Measurements from ENCODE around the gene BUB1. TPM values are rescaled to one million over a fixed set of nuclear protein-coding genes. Genes with fewer than 3 reads are reported as not detected.
"Not testable (repeated sequence)": the region's sequence is repeated elsewhere in the genome, so short reads cannot be mapped to it uniquely, and the experiment has no call there.

BUB1 gene
- total RNA-seq (2014; rRNA removed; shearing (Covaris generic)): 161 and 174 TPM in 2 replicates

- peak; percentile 96 for DNase-seq (ENCODE audit: low read depth)
Observed at GRCh38 chr2:110677530-110678456, at the start of gene BUB1. Gene BUB1, minus strand, starts transcription at chr2:110678063. Its CDS starts 68 bp downstream, at chr2:110677995.

GRCh38 chr2:110726285-110726684 is 48.4 kb upstream of the BUB1 start:
- DNase-seq (ENCODE audit: low read depth): no peak

GRCh38 chr2:110725859-110726258 is 48.0 kb upstream of the BUB1 start:
- DNase-seq (ENCODE audit: low read depth): no peak

GRCh38 chr2:110725370-110725769 is 47.5 kb upstream of the BUB1 start:
- DNase-seq (ENCODE audit: low read depth): no peak

GRCh38 chr2:110724820-110725219 is 47.0 kb upstream of the BUB1 start:
- no peak for DNase-seq (ENCODE audit: low read depth)

- DNase-seq (ENCODE audit: low read depth): no peak
Observed at GRCh38 chr2:110720547-110720946, 42.7 kb upstream of the BUB1 start.

- DNase-seq (ENCODE audit: low read depth): no peak
Observed at GRCh38 chr2:110718990-110719389, 41.1 kb upstream of the BUB1 start.

GRCh38 chr2:110718382-110718781 is 40.5 kb upstream of the BUB1 start:
- no peak for DNase-seq (ENCODE audit: low read depth)

- DNase-seq (ENCODE audit: low read depth): no peak
Observed at GRCh38 chr2:110717734-110718133, 39.9 kb upstream of the BUB1 start.

GRCh38 chr2:110716959-110717645 is 39.2 kb upstream of the BUB1 start:
- DNase-seq (ENCODE audit: low read depth): peak; percentile 20

- no peak for DNase-seq (ENCODE audit: low read depth)
Observed at GRCh38 chr2:110714452-110715224, 36.8 kb upstream of the BUB1 start.

- no peak for DNase-seq (ENCODE audit: low read depth)
Observed at GRCh38 chr2:110713513-110714362, 35.9 kb upstream of the BUB1 start.

- no peak for DNase-seq (ENCODE audit: low read depth)
Observed at GRCh38 chr2:110712737-110713136, 34.9 kb upstream of the BUB1 start.

- no peak for DNase-seq (ENCODE audit: low read depth)
Observed at GRCh38 chr2:110708455-110708854, 30.6 kb upstream of the BUB1 start.

GRCh38 chr2:110707386-110707965 is 29.6 kb upstream of the BUB1 start:
- no peak for DNase-seq (ENCODE audit: low read depth)

GRCh38 chr2:110702514-110703380 is 24.9 kb upstream of the BUB1 start:
- no peak for DNase-seq (ENCODE audit: low read depth)

- DNase-seq (ENCODE audit: low read depth): not testable (repeated sequence)
Observed at GRCh38 chr2:110698253-110698652, 20.4 kb upstream of the BUB1 start.

- not testable (repeated sequence) for DNase-seq (ENCODE audit: low read depth)
Observed at GRCh38 chr2:110695146-110695898, 17.5 kb upstream of the BUB1 start.

Data from RPMI7951 (cell line).